ENCODE measurements around the gene SMOC1. TPM values are rescaled to one million over a fixed set of nuclear protein-coding genes. Genes with fewer than 3 reads are reported as not detected.

SMOC1 gene
- total RNA-seq, 3 donors from 2014 or later = 1.2 to 2.0 (median 1.7) TPM

- DNase-seq = no peak
Measured at GRCh38 chr14:70019695-70020094, 140.5 kb downstream of the SMOC1 start.

DNA sequence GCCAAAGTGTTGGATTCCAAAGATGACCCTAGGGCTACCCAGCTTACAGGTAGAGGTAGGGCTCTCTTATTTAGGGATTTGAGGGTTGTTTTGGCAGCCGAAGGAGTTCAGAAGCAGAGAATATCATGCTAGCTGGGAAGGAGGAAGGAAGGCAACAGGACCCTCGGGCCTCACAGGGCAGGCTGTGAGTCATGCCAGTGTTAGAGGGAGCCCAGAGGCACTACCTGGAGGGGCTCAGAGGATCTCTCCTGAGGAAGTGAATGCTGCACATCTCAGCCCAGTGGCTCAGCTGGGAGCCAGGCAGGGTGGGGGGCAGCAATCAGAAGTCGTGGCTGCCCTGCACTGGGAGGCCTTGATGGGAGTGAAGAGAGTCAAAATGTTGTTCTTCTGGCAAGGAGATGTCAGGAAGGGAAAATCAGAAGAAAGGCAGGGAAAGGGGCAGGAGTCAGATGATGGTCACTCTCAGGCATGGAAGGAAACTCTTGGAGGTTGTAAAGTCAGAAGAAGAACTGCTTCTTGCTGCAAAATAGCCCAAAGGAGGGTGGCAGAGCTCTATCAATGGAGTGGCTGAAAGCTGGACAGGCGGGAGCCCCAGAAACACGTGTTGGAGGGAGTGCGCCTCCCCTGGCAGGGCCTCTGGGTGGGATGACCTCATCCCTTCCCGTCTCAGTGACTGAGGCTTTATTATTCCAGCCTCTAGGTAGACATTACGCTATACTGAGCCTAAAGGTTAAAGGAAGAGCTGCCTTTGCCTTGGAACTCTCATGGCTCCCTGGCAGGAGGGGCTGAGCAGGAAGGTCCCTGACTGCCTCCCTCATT is 141.3 kb downstream of the SMOC1 start:
- Histone ChIP-seq H3K4me3 (no peak overlapping the region), H3K4me1 (ENCODE audit: low read depth) (no peaks in the 10 kb centered on the region), H3K9me3 (no peaks in the 10 kb centered on the region), H3K36me3 (ENCODE audit: low read depth) (no peaks in the 10 kb centered on the region)
- DNase-seq = no peak
- no peak for ATAC-seq
- intact Hi-C loops (cut with DNase I, micrococcal nuclease) = loop anchor here in 1 of 2 donors (10.0 kb wide), 1 partner anchor 206 kb away; no protein-coding TSS in a partner anchor
- no peak for TF ChIP-seq CTCF (IDR thresholded peaks at IDR 0.05)

More at GRCh38 chr14:70019695-70020094, 140.5 kb downstream of the SMOC1 start:
- no peaks in the 10 kb centered on the region for H3K36me3 ChIP-seq (ENCODE audit: low read depth)
- no peaks in the 10 kb centered on the region for H3K4me1 ChIP-seq (ENCODE audit: low read depth)
- no peaks in the 10 kb centered on the region for H3K9me3 ChIP-seq
- no peak overlapping the region for H3K4me3 ChIP-seq
- TF ChIP-seq CTCF (IDR thresholded peaks at IDR 0.05) = no peak
- no peak for ATAC-seq
- intact Hi-C loops (cut with DNase I, micrococcal nuclease) = loop anchor here in 1 of 2 donors (10.0 kb wide), 1 partner anchor 205 kb away; no protein-coding TSS in a partner anchor

DNA sequence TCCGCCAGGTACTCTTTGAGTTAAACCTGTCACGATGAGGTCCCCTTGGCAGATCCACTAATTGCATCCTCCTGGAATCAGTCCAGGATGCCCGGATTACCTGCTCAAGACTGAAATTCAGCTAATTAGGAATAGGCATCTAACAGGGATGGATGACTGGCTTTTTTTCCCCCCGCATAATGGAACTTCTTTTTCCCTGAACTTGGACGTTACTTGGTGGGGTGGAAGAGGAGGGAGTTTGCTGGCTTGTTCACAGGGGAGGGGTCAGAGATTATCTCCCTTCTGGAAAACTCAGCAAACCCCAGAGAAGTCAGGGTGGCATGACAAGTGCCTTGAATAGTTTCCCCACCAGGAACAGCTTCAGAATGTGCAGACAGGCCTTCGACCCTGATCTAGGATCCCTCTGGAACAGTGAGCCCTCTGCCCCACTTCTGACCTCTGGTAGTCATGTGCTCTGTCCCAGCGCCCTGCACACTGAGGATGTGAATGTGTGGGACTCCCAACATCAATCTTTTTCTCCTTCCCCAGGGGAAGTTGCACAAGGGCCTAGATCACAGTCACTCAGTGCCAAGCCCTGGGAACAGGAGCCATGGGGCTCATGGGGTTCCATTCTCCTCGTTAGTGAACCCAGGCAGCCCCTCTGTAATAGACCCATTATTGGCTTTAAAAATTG is 142.5 kb downstream of the SMOC1 start:
- DNase-seq = no peak
- Histone ChIP-seq H3K9me3 (no peaks in the 10 kb centered on the region), H3K4me3 (no peak overlapping the region), H3K4me1 (ENCODE audit: low read depth) (no peaks in the 10 kb centered on the region), H3K36me3 (ENCODE audit: low read depth) (no peaks in the 10 kb centered on the region)
- ATAC-seq = no peak
- intact Hi-C loops (cut with DNase I, micrococcal nuclease) = loop anchor here in 1 of 2 donors (10.0 kb wide), 1 partner anchor 207 kb away; no protein-coding TSS in a partner anchor
- no peak for TF ChIP-seq CTCF (IDR thresholded peaks at IDR 0.05)

DNA sequence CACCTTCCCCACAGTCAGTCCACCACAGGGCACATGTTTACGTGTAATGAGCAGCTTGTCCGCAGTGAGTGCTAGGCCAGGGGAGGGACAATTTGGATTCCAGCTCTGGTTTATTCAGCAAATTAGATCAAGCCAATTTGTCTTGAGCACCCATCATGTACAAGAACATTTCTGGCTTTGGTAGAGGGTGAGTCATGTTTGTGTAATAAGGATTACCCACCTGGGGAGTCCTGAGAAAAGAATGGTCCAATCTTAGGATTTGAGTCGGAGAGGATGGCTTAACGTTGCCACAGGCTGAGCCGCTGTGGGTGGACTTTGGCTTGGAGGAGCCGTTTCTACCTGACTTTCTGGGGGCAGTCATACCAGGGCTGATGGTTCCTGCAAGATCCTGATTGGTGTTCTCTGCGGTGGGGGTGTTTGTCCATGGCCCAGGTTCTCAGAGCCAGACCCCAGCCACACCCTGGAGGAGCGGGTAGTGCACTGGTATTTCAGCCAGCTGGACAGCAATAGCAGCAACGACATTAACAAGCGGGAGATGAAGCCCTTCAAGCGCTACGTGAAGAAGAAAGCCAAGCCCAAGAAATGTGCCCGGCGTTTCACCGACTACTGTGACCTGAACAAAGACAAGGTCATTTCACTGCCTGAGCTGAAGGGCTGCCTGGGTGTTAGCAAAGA is 143.7 kb downstream of the SMOC1 start:
- no peak for ATAC-seq
- H3K4me3 ChIP-seq = no peak overlapping the region
- intact Hi-C loops (cut with DNase I, micrococcal nuclease) = loop anchor here in 1 of 2 donors (10.0 kb wide), 1 partner anchor 208 kb away; no protein-coding TSS in a partner anchor

More for the DNA sequence above, 143.7 kb downstream of the SMOC1 start:
- no peaks in the 10 kb centered on the region for H3K9me3 ChIP-seq
- H3K4me1 ChIP-seq (ENCODE audit: low read depth) = no peaks in the 10 kb centered on the region
- H3K36me3 ChIP-seq (ENCODE audit: low read depth) = no peaks in the 10 kb centered on the region
- DNase-seq = no peak
- no peak for TF ChIP-seq CTCF (IDR thresholded peaks at IDR 0.05)

All from mucosa of descending colon (tissue), 3 donors.